Measurements from ENCODE around the gene CDH9.
"Not testable (repeated sequence)": the region's sequence is repeated elsewhere in the genome, so short reads cannot be mapped to it uniquely, and the experiment has no call there.

Gene CDH9

GRCh38 chr5:26955161-26955560 lies 83.2 kb downstream of the CDH9 start:
- no peak for DNase-seq (ENCODE audit: low spot score)

DNA sequence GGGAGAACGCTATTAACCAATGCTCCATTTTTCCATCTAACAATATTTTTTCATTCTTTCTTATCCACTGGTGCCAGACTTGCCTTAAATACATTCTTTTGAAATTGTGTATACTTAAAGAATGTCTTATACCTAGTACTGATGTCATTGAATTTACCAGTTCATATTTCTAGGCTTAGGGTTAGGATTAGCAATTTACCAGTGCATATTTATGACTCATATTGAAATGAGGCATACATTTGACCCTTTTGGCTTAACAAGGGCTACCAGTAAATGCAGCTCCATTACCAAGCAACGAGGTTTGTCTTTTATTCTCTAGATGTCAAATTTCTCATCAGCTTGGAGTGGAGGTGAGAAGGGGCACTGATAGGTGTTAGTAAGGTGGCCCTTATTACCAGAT lies 89.5 kb downstream of the CDH9 start:
- DNase-seq (ENCODE audit: low spot score), result no peak

DNA sequence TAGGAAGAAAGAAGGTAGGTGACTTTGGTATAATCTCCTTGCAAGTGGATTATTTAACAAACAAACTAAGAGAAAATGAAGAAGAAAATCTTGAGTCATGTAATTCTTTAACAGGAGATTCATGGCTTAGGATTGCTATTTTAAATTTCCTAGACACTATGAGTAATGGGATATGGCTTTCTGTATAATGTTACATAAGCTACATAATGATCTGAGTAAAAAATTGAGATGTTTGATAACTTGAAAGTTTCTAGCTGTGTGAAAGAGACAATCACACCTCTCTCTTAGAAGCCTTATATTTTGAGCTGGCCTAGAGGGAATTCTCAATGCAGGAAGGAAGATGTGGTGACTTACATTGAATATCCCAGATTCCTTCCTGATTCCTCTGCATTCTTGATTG lies 92.5 kb downstream of the CDH9 start:
- DNase-seq (ENCODE audit: low spot score), result no peak

- no peak for DNase-seq (ENCODE audit: low spot score)
Observed at GRCh38 chr5:26942481-26942880, 95.9 kb downstream of the CDH9 start.

- DNase-seq (ENCODE audit: low spot score), result no peak
Observed at GRCh38 chr5:26940994-26941393, 97.4 kb downstream of the CDH9 start.

DNA sequence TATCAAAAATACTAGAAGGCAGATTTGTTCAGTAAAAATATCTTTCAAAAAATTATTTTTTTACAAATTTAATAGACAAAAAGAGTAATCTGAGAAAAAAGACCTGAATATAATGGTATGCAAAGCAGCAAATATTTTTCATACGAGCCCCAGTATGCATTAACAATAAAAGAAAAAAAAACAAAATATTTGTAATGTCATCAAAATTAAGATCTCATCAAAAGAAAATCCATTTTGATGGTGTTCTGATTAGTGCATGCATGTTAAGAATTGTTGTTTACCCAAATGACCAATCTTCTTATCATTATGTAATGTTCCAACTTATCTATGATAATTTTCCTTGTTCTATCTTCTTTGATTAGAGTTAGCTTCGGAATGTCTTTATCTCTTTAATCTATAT lies 106.1 kb downstream of the CDH9 start:
- DNase-seq (ENCODE audit: low spot score), result no peak

DNA sequence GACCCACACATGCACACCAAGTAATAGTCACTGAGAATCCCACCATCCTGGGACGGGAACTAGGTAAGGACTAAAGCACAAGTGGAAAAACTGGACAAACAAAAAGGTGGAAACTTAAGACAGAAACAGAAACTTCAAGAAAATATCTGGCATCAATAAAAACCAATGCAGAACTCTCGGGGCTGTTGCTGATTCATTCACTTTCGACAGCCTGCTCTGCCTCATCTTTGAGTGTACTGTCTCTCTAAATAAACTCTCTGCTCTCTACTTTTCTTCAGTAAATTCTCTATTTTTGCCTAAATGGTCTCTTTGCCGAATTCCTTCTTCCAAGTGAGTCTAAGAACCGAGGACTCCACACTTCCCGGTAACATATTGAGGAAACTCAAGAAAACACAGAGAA lies 116.9 kb downstream of the CDH9 start:
- DNase-seq (ENCODE audit: low spot score), result no peak

DNA sequence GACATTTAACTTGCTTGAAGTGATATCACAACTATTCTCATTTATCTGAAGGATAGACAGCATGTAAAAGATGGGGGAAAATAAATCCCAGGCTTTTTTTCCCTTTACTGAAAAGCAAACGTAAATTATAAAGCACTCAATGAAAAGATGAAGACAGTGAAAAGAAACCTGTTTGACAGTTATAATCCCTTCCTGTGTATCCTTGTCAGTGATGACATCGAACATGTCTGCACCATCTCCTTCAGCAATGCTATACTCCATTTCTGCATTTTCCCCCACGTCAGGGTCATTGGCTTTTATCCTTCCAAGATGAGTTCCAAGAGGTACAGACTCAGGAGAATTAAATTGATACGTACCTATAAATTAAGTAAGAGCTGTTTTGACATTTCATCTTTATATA lies 134.9 kb downstream of the CDH9 start:
- no peak for DNase-seq (ENCODE audit: low spot score)

DNA sequence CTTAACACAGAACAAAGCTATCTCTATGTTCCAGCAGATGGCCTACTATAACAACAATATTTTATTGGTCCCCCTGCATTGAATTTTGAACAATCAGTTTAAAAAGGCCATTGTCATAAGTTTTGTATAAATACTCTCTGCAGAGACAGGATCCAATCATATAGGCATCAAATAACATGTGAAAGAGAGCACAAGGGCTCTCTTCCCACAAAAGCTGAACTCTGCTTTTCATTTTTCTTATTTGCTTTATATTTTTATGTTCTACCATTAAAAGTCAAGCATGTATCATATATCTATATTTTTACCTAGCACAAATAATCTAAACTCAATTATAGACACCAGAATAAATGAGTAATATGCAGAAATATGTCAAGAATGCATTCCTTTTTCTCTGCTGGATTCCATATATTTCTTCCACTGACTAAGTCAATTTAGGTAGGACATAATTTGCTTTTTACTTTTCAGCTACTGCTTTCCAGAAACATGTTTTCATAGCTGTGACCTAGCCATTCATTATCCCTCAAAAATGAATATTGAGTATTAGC lies 143.6 kb downstream of the CDH9 start:
- DNase-seq (ENCODE audit: low spot score), result no peak

DNA sequence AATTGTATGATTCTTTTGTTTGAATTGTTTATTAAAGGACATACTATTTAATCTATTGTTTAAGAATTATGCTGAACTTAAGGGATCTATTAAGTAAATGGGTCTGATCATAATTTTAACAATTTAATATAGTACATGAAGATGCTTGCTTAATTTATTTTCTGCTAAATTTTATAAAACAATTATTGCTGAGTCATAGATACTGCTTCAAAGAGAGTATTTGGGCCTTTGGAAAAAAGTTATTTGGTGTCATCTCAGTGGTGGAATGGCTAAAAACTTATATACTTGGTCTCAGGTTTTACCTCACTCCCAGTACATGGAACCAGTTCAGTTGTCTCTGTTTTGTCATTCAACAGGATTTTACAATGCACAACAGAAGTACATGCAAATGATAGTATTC lies 145.3 kb downstream of the CDH9 start:
- DNase-seq (ENCODE audit: low spot score), result no peak

GRCh38 chr5:26889815-26890214 lies 148.6 kb downstream of the CDH9 start:
- no peak for DNase-seq (ENCODE audit: low spot score)

DNA sequence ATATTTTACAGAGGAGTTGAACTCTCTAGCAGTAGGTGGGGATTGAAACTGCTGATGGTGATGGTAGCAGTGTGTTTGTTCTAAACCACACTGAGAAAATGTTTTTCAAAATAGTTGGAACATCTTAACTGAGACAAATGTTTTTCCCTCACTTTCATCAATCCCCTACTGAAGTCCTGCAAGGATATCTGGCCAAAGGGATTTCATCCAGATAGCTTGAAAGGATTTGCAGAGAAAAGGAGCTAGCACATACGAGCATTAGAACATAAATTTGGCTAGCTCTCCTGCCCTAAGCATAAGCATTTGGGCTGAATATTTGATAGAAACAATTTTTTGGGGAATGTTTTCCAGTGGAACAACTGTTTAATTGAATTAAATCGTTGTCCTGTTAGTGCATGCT lies 153.9 kb downstream of the CDH9 start:
- DNase-seq (ENCODE audit: low spot score), result no peak

DNA sequence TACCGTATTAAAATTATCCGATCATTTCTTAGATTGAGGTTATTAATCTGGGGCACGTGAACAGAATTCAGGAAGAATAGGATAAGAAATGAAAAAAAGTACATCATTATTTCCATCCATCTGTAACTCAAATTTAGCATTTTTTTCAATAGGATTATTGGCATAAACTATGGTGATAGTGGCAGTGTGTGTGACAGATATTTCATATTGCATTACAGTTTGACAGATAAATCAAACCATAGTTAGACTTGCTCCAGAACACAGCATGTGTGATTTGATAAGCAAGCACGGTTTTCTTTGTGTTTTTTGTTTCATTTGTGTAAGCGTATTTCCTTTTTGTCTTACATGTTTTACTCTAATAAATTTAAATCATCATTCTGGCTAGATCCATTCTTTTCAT lies 155.0 kb downstream of the CDH9 start:
- no peak for DNase-seq (ENCODE audit: low spot score)

DNA sequence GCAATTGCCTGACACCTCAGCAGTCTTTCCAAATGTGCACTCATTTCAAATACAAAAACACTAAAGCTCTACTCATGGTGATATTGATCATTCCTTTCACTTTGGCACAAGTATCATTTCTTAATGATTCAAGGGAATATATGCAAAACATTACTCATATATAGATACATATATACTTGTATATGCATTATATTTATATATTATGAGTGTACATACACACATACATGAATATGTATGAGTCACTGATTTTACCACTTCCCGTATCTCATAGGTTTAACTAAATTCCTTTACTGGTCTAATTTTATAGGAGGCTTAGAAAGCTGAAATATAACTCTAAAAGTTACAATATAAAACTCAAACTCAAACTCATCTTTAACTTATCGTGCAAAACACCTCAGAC lies 156.5 kb downstream of the CDH9 start:
- DNase-seq (ENCODE audit: low spot score), result no peak

- no peak for DNase-seq (ENCODE audit: low spot score)
Observed at GRCh38 chr5:26877154-26877553, 161.2 kb downstream of the CDH9 start.

- DNase-seq (ENCODE audit: low spot score), result no peak
Observed at GRCh38 chr5:26872337-26872736, 166.0 kb downstream of the CDH9 start.

- DNase-seq (ENCODE audit: low spot score), result no peak
Observed at GRCh38 chr5:26869781-26870180, 168.6 kb downstream of the CDH9 start.

- no peak for DNase-seq (ENCODE audit: low spot score)
Observed at GRCh38 chr5:26868504-26868903, 169.9 kb downstream of the CDH9 start.

DNA sequence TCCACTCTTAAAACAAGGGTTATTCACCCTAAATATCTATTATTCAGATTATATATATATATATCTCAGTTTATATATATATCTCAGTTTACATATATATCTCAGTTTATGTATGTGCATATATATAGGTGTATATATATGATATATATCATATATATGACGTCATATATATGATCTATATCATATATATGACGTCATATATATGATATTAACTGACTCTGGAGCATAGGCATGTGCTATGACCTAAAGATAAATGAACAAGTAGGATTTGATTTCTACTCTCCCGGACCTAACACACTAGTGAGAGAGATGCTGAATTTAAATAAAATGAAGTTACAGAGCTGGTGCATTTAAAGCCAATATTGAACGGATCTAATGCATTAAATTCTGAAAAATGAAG lies 174.3 kb downstream of the CDH9 start:
- no peak for DNase-seq (ENCODE audit: low spot score)

DNA sequence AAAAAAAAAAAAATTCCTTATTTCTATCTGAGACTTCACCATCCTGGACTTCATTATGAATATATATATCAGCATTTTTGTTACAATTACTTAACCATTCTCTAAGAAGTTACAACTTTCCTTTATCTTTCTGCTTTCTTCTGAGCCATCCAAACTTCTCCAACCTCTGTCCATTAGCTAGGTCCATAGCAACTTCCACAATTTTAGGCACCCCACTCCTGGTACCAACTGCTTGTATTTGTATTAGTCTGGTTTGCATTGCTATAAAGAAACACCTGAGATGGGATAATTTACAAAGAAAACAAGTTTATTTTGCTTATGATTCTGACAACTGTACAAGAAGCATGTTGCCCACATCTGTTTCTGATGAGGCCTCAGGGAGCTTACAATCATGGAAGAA lies 182.1 kb downstream of the CDH9 start:
- DNase-seq (ENCODE audit: low spot score), result no peak

- DNase-seq (ENCODE audit: low spot score), result not testable (repeated sequence)
Observed at GRCh38 chr5:26852450-26852849, 185.9 kb downstream of the CDH9 start.

DNA sequence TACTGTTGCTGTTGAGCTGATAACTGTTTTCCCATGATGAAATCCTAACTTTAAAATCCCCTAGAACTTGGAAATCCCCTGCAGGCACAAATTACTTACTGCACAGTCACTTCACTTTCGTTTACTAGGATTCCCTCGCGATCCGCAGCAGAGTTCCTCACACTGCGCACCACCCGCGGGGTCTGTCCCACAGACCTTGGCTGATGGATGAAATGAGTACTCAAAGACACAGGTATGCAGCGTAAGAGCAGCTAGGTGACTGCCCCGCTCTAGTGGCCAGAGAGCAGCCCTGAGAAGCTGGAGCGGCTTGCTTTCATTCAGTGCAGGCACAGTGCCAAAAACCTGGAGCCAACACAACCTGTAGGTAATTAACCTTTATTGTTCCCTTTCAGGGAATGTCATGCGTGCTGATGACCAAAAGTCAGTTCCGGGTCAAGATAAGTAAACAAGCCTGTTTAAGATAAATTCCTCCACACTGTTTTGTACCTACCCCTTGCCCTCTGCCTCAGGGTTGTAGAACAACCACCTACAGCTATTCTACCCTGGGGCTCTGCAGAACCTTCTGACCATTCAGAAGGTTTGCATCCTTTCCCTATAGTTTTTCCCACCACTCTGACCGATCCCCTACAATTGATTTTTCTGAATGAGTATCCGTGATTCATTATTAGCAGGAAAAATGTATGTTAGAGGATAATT lies 191.2 kb downstream of the CDH9 start:
- no peak for DNase-seq (ENCODE audit: low spot score)

DNA sequence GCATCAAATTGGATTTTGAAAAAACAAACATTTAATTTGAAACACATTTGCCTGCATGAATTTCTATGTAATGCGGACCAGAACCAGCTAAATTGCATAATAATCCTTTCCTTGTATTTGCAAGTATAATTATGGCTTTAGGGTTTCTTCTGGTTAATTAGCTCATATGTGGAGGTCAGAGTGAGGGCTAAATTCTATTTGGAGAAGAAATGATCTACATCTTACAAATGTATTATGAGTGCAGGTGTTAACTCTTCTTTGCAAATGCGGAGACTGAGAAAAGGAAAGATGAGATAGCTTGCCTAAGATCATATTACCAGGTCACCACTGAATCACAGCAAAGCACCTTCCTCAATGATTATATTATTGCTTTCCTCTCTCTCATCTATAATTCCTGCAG lies 194.7 kb downstream of the CDH9 start:
- DNase-seq (ENCODE audit: low spot score), result no peak

GRCh38 chr5:26833596-26833995 lies 204.8 kb downstream of the CDH9 start:
- DNase-seq (ENCODE audit: low spot score), result no peak

Measured in NAMALWA (cell line).